T-helper 2 cell treated with Interferon-gamma antibody and Interleukin-4, amounts not matched to agents 5 μg/mL and 100 μg/mL, for 36 hours (primary cell): Measurements from ENCODE around the gene IGFLR1.

Source experiments
- DNase-seq: peaks from one replicate; pipeline ENCODE4 v3.0.0; 2021; ENCODE audit warnings: low spot score
- H3K27ac Mint-ChIP-seq: one replicate; pipeline ENCODE4 v1.8.0; 2021; ENCODE audit warnings: mild to moderate bottlenecking, mixed read lengths
- H3K27me3 Mint-ChIP-seq: one replicate; pipeline ENCODE4 v1.8.0; 2021; ENCODE audit warnings: low read depth, mixed read lengths
- H3K36me3 Mint-ChIP-seq: one replicate; pipeline ENCODE4 v1.8.0; 2021; ENCODE audit warnings: low read depth, mixed read lengths
- H3K4me1 Mint-ChIP-seq: one replicate; pipeline ENCODE4 v1.8.0; 2021; ENCODE audit warnings: low read depth, mixed read lengths
- H3K4me3 Mint-ChIP-seq: one replicate; pipeline ENCODE4 v1.8.0; 2022; ENCODE audit warnings: mild to moderate bottlenecking, moderate library complexity, mixed read lengths
- H3K9me3 Mint-ChIP-seq: one replicate; pipeline ENCODE4 v1.8.0; 2021; ENCODE audit warnings: mixed read lengths

Gene IGFLR1

GRCh38 chr19:35783469-35784434, 41.5 kb upstream of the IGFLR1 start:
- DNase-seq = no peak
- H3K36me3 Mint-ChIP-seq = peaks cover 16% of the 10 kb centered on the region
- no peak overlapping the region for H3K27ac Mint-ChIP-seq
- no peaks in the 10 kb centered on the region for H3K9me3 Mint-ChIP-seq
- H3K4me3 Mint-ChIP-seq = no peak overlapping the region
- H3K27me3 Mint-ChIP-seq = no peaks in the 10 kb centered on the region
- peaks cover 1% of the 10 kb centered on the region for H3K4me1 Mint-ChIP-seq

GRCh38 chr19:35782589-35782988, 40.3 kb upstream of the IGFLR1 start:
- Mint-ChIP-seq H3K4me3 (no peak overlapping the region), H3K27ac (no peak overlapping the region), H3K9me3 (no peaks in the 10 kb centered on the region), H3K27me3 (no peaks in the 10 kb centered on the region), H3K36me3 (peaks cover 20% of the 10 kb centered on the region), H3K4me1 (peaks cover 1% of the 10 kb centered on the region)
- DNase-seq = no peak

- Mint-ChIP-seq H3K36me3 (peaks cover 24% of the 10 kb centered on the region), H3K4me3 (no peak overlapping the region), H3K27ac (no peak overlapping the region), H3K27me3 (no peaks in the 10 kb centered on the region), H3K9me3 (no peaks in the 10 kb centered on the region), H3K4me1 (peaks cover 5% of the 10 kb centered on the region)
- no peak for DNase-seq
Observed at GRCh38 chr19:35781650-35782049, 39.4 kb upstream of the IGFLR1 start.

- Mint-ChIP-seq H3K27me3 (no peaks in the 10 kb centered on the region), H3K4me1 (peaks cover 12% of the 10 kb centered on the region), H3K36me3 (peaks cover 24% of the 10 kb centered on the region), H3K9me3 (no peaks in the 10 kb centered on the region), H3K4me3 (no peak overlapping the region), H3K27ac (no peak overlapping the region)
- no peak for DNase-seq
Observed at GRCh38 chr19:35780717-35781116, 38.5 kb upstream of the IGFLR1 start.

- Mint-ChIP-seq H3K4me3 (no peak overlapping the region), H3K27ac (no peak overlapping the region), H3K9me3 (no peaks in the 10 kb centered on the region), H3K36me3 (peaks cover 24% of the 10 kb centered on the region), H3K27me3 (no peaks in the 10 kb centered on the region), H3K4me1 (peaks cover 12% of the 10 kb centered on the region)
- no peak for DNase-seq
Observed at GRCh38 chr19:35780058-35780457, 37.8 kb upstream of the IGFLR1 start.

- Mint-ChIP-seq H3K4me1 (peaks cover 19% of the 10 kb centered on the region), H3K27ac (no peak overlapping the region), H3K9me3 (no peaks in the 10 kb centered on the region), H3K27me3 (no peaks in the 10 kb centered on the region), H3K4me3 (no peak overlapping the region), H3K36me3 (peaks cover 24% of the 10 kb centered on the region)
- no peak for DNase-seq
Observed at GRCh38 chr19:35779033-35779432, 36.8 kb upstream of the IGFLR1 start.

- peaks cover 18% of the 10 kb centered on the region for H3K36me3 Mint-ChIP-seq
- DNase-seq = no peak
- H3K9me3 Mint-ChIP-seq = no peaks in the 10 kb centered on the region
- peaks cover 18% of the 10 kb centered on the region for H3K4me1 Mint-ChIP-seq
- H3K4me3 Mint-ChIP-seq = peak overlapping the region; percentile 26
- no peaks in the 10 kb centered on the region for H3K27me3 Mint-ChIP-seq
- H3K27ac Mint-ChIP-seq = no peak overlapping the region
Observed at GRCh38 chr19:35777961-35778360, 35.7 kb upstream of the IGFLR1 start.

GRCh38 chr19:35777086-35777841, 35.0 kb upstream of the IGFLR1 start:
- no peak for DNase-seq
- H3K27ac Mint-ChIP-seq = no peak overlapping the region

GRCh38 chr19:35776102-35776788, 34.0 kb upstream of the IGFLR1 start:
- H3K4me3 Mint-ChIP-seq = peak overlapping the region; percentile 88
- no peaks in the 10 kb centered on the region for H3K9me3 Mint-ChIP-seq
- H3K27ac Mint-ChIP-seq = peak overlapping the region; percentile 88
- H3K27me3 Mint-ChIP-seq = no peaks in the 10 kb centered on the region
- H3K36me3 Mint-ChIP-seq = peaks cover 16% of the 10 kb centered on the region
- H3K4me1 Mint-ChIP-seq = peaks cover 18% of the 10 kb centered on the region
- no peak for DNase-seq

More at GRCh38 chr19:35777086-35777841, 35.0 kb upstream of the IGFLR1 start:
- H3K36me3 Mint-ChIP-seq = peaks cover 16% of the 10 kb centered on the region
- peak overlapping the region; percentile 88 for H3K4me3 Mint-ChIP-seq
- peaks cover 18% of the 10 kb centered on the region for H3K4me1 Mint-ChIP-seq
- no peaks in the 10 kb centered on the region for H3K9me3 Mint-ChIP-seq
- H3K27me3 Mint-ChIP-seq = no peaks in the 10 kb centered on the region

GRCh38 chr19:35775298-35776101, 33.2 kb upstream of the IGFLR1 start, which contains the start of gene ARHGAP33:
ARHGAP33 (plus strand) TSS chr19:35775564; CDS start chr19:35775659, 95 bp downstream.
- DNase-seq = peak; percentile 99
- H3K9me3 Mint-ChIP-seq = no peaks in the 10 kb centered on the region
- H3K4me1 Mint-ChIP-seq = peaks cover 18% of the 10 kb centered on the region
- peaks cover 17% of the 10 kb centered on the region for H3K36me3 Mint-ChIP-seq
- peak within 1 kb of the TSS; percentile 92 for H3K4me3 Mint-ChIP-seq
- no peaks in the 10 kb centered on the region for H3K27me3 Mint-ChIP-seq
- peak within 1 kb of the TSS; percentile 88 for H3K27ac Mint-ChIP-seq

GRCh38 chr19:35775046-35775297, 32.7 kb upstream of the IGFLR1 start:
- H3K9me3 Mint-ChIP-seq = no peaks in the 10 kb centered on the region
- H3K27ac Mint-ChIP-seq = peak overlapping the region; percentile 36
- peaks cover 18% of the 10 kb centered on the region for H3K4me1 Mint-ChIP-seq
- H3K4me3 Mint-ChIP-seq = peak overlapping the region; percentile 92
- H3K27me3 Mint-ChIP-seq = no peaks in the 10 kb centered on the region
- no peak for DNase-seq
- H3K36me3 Mint-ChIP-seq = peaks cover 17% of the 10 kb centered on the region

GRCh38 chr19:35774274-35775045, 32.2 kb upstream of the IGFLR1 start:
- Mint-ChIP-seq H3K4me1 (peaks cover 18% of the 10 kb centered on the region), H3K36me3 (peaks cover 15% of the 10 kb centered on the region), H3K27me3 (no peaks in the 10 kb centered on the region), H3K27ac (no peak overlapping the region), H3K4me3 (peak overlapping the region; percentile 92), H3K9me3 (no peaks in the 10 kb centered on the region)
- no peak for DNase-seq
